Panc1 (cell line): ENCODE measurements around the gene SERPINF2. TPM values are rescaled to one million over a fixed set of nuclear protein-coding genes. Genes with fewer than 3 reads are reported as not detected.

Experiments
- ATAC-seq: fragments of 200-7000 bp; cut with Tn5 transposase; 2 replicates; pipeline ENCODE4 v1.9.1; 2020; ENCODE audit warnings: mild to moderate bottlenecking, moderate library complexity
- BruUV-seq: library from RNA; stranded (reverse); fragments of 400-500 nt; replicated peaks from 2 replicates; lab custom pipeline; 2021; lab: Mats Ljungman, UMichigan
- CTCF ChIA-PET: fragments of 300-600 bp; sonication (Branson Sonifier 250); formaldehyde crosslinking; loops from one replicate; lab custom pipeline; 2022; ENCODE audit warnings: antibody characterized with exemption; lab: Charles Lee
- POLR2A ChIA-PET: fragments of 300-600 bp; sonication (Branson Sonifier 250); formaldehyde crosslinking; loops from one replicate; lab custom pipeline; 2022; ENCODE audit warnings: antibody characterized with exemption; lab: Charles Lee
- DNase-seq: peaks from one replicate; pipeline ENCODE4 v3.0.0-alpha.2; 2010; ENCODE audit warnings: low read depth, low spot score
- H3K27ac ChIP-seq: 2 replicates; pipeline ENCODE4 v1.5.1; 2011; ENCODE audit warnings: mild to moderate bottlenecking, low read length, inconsistent platforms
- H3K27me3 ChIP-seq: fragments of 200-500 bp; sonication (Bioruptor generic); 2 replicates; pipeline ENCODE4 v1.6.0; 2014; ENCODE audit warnings: low read length, inconsistent platforms; ENCODE audit not compliant: control insufficient read depth, insufficient read depth
- H3K36me3 ChIP-seq: fragments of 200-500 bp; sonication (Bioruptor generic); 2 replicates; pipeline ENCODE4 v1.5.1; 2014; ENCODE audit warnings: inconsistent platforms, mild to moderate bottlenecking, low read length, moderate library complexity; ENCODE audit not compliant: control insufficient read depth, insufficient read depth
- H3K4me1 ChIP-seq: 2 replicates; pipeline ENCODE4 v1.5.1; 2011; ENCODE audit warnings: inconsistent platforms, mild to moderate bottlenecking, low read length, moderate library complexity; ENCODE audit not compliant: control insufficient read depth, insufficient read depth
- H3K4me3 ChIP-seq, 2 experiments: 2 replicates each; pipeline ENCODE4 v1.5.1; 2011 to 2012; ENCODE audit warnings: low read depth in 2 of 2, low read length in 2 of 2, mild to moderate bottlenecking in 2 of 2, inconsistent platforms in 1 of 2, moderate library complexity in 1 of 2
- H3K9me3 ChIP-seq: fragments of 200-500 bp; sonication (Bioruptor generic); 2 replicates; pipeline ENCODE4 v1.5.1; 2014; ENCODE audit warnings: low read depth, mild to moderate bottlenecking, inconsistent platforms, low read length, moderate library complexity; ENCODE audit not compliant: control insufficient read depth, insufficient read depth
- CTCF ChIP-seq: fragments of 450-650 bp; IDR thresholded peaks from 2 replicates; pipeline ENCODE4 v1.5.1; 2017; ENCODE audit warnings: mild to moderate bottlenecking
- POLR2AphosphoS5 ChIP-seq: IDR thresholded peaks from 2 replicates; pipeline ENCODE4 v1.6.1; 2012; ENCODE audit warnings: mild to moderate bottlenecking, low read depth, low read length, moderate library complexity
- REST ChIP-seq, 2 experiments: IDR thresholded peaks; 2 replicates each; pipeline ENCODE4 v1.6.1; 2011 to 2012; ENCODE audit warnings: low read depth in 2 of 2, control low read depth in 1 of 2, low read length in 1 of 2, mild to moderate bottlenecking in 1 of 2, moderate library complexity in 1 of 2; ENCODE audit not compliant: insufficient read depth in 1 of 2
- SIN3A ChIP-seq: IDR thresholded peaks from 2 replicates; pipeline ENCODE4 v1.6.1; 2012; ENCODE audit warnings: low read depth, mild to moderate bottlenecking, low read length, moderate library complexity, borderline replicate concordance; ENCODE audit not compliant: insufficient read depth
- TCF7L2 ChIP-seq: IDR thresholded peaks from 2 replicates; pipeline ENCODE4 v1.6.1; 2011; ENCODE audit warnings: mild to moderate bottlenecking, low read depth, low read length, inconsistent platforms
- in situ Hi-C: cut with HindIII; loops from 2 replicates; pipeline ENCODE4 v1.10.0; 2016; ENCODE audit warnings: low sequenced_read_pairs, low pct_unique_long_range_greater_than_20kb
- intact Hi-C: fragments of 100-400 bp; cut with micrococcal nuclease; formaldehyde crosslinking; loops from one replicate; pipeline ENCODE4 v1.10.0; 2022; ENCODE audit not compliant: unreplicated experiment
- total RNA-seq: library from RNA; stranded (reverse); gene quantifications from one replicate; pipeline ENCODE4 v1.2.1, GENCODE V29; 2021; ENCODE audit not compliant: unreplicated experiment

The SERPINF2 gene
- total RNA-seq, 1 experiment from 2014 or later: 0.77 TPM

GRCh38 chr17:1732241-1732832, 10.3 kb upstream of the SERPINF2 start:
- no peaks in the 10 kb centered on the region for H3K9me3 ChIP-seq
- ATAC-seq: no peak
- no peak for TF ChIP-seq CTCF
- TF ChIP-seq TCF7L2: no peak
- TF ChIP-seq REST (IDR thresholded peaks at IDR 0.05; ENCODE audit: insufficient read depth in 1 of 2, low read depth in 2 of 2, low read length in 1 of 2): no peak
- TF ChIP-seq POLR2AphosphoS5: no peak
- TF ChIP-seq SIN3A: no peak
- no peak for DNase-seq
- no peak overlapping the region for H3K27ac ChIP-seq
- in situ Hi-C loops: no loop called here
- no peaks in the 10 kb centered on the region for H3K36me3 ChIP-seq
- no TSS peak for BruUV-seq
- ChIA-PET POLR2A (no interaction called here), CTCF (no interaction called here)
- peaks cover 12% of the 10 kb centered on the region for H3K4me1 ChIP-seq
- H3K27me3 ChIP-seq: no peaks in the 10 kb centered on the region
- no peak overlapping the region for H3K4me3 ChIP-seq
- intact Hi-C loops: no loop called here

DNA sequence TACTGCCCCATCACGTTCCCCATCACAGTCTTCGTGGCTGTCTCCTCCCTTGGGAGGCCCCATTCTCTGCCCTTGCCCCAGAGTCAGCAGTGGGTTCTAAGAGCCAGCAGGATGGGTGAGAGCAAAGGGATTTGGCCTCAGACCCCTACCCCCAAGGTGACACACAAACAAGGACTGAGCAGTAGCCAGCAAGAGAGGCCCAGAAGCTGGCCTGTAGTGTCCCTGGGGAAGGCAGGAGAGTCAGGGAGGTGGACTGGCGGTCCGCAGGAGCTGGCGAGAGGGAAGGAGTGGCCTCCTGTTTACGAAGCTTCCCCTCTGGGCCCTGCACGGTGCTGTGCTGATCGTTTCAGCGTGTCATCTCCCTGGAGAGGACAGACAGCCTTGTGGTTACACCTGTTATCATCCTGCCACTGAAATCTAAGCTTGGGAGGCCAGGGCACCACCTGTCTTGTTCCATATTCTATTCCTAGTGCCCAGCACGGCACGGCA, 9.8 kb upstream of the SERPINF2 start:
- Histone ChIP-seq H3K27me3 (no peaks in the 10 kb centered on the region), H3K4me3 (no peak overlapping the region), H3K27ac (no peak overlapping the region), H3K36me3 (no peaks in the 10 kb centered on the region), H3K4me1 (peaks cover 12% of the 10 kb centered on the region), H3K9me3 (no peaks in the 10 kb centered on the region)
- DNase-seq (no peak), ATAC-seq (no peak)
- POLR2A ChIA-PET: no interaction called here
- intact Hi-C loops (no loop called here), in situ Hi-C loops (no loop called here)
- no TSS peak for BruUV-seq
- TF ChIP-seq CTCF: no peak
- no peak for TF ChIP-seq SIN3A
- CTCF ChIA-PET: no interaction called here
